GM12873 (cell line): ENCODE measurements around the gene USP1.

Source experiments
- CTCF ChIP-seq: IDR thresholded peaks from 2 replicates; pipeline ENCODE4 v1.5.1; 2012; ENCODE audit warnings: low read depth, mild to moderate bottlenecking, moderate library complexity, low read length, control low read depth; ENCODE audit not compliant: insufficient read depth; ENCODE audit errors: missing control alignments

Gene USP1

DNA sequence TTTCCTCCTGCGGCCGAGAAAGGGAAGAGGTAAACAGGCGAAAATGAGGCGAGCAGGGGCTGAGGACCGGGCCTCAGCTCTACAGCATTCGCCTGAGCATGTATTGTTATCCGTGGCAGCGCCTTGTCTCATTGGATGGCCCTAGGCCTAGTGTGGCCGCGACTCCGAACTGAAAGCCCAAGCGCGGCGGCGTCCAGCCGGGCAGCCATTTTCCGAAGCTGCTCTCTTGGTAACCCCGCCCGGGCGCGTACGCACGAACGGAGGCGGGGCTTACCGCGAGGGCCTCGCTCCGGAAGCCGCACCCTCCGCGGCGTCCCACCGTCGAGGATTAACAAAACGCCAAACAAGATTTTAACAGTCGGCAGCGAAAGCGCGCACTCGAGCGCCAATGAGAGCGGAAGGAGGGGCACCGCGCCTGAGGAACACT lies 797 bp upstream of the USP1 start:
- no peak for TF ChIP-seq CTCF

- TF ChIP-seq CTCF = no peak
Observed at GRCh38 chr1:62437273-62437940, 558 bp downstream of the USP1 start.

DNA sequence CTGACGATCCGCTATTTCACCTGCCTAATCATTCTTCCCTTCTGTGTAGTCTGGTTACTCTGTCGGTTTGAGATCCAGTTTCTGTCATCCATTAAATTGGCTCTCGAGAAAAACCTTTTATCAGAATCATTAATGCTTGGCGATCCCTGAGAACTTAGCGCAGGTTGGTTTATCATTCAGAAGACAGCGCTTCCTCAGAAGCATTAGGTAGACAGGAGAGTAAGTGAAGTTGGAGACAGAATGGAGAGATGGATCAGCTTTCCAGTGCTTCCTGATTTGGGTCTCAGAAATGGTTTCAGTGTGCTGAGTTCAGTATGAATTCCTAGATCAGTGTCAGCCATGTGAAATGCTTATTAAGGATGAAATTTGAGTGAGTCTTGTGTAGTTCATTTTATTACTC lies 1.3 kb downstream of the USP1 start:
- no peak for TF ChIP-seq CTCF

DNA sequence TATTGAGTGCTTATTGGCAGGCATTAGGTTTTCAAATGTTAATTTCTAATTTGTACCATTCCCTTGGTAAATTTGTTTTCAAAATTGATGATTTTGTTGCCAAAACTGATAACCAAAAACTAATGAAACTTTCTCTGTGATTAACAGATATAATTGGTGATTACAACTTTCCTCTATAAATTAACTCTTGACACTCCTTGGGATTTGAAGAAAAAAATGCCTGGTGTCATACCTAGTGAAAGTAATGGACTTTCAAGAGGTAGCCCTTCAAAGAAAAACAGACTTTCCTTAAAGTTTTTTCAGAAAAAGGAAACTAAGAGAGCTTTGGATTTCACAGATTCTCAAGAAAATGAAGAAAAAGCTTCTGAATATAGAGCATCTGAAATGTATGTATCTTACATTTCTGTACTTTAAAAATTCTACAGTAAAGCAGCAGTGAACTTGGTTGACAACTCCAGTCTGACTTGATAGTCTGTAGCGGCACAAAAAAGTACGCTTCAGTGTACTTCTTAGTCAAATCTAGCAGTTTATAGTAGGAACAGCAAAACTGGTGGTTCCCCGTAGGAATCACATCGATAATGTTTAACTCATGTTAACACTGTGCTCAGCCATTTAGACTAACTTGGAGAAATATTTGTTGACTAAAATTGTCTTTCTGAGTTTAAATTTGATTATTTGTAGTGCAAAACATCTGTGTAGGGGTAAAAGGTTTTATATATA lies 3.0 kb downstream of the USP1 start:
- no peak for TF ChIP-seq CTCF

DNA sequence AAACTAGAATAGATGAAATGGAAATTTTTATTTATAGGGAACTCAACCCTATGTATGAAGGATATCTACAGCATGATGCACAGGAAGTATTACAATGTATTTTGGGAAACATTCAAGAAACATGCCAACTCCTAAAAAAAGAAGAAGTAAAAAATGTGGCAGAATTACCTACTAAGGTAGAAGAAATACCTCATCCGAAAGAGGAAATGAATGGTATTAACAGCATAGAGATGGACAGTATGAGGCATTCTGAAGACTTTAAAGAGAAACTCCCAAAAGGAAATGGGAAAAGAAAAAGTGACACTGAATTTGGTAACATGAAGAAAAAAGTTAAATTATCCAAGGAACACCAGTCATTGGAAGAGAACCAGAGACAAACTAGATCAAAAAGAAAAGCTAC lies 7.9 kb downstream of the USP1 start:
- TF ChIP-seq CTCF = no peak

DNA sequence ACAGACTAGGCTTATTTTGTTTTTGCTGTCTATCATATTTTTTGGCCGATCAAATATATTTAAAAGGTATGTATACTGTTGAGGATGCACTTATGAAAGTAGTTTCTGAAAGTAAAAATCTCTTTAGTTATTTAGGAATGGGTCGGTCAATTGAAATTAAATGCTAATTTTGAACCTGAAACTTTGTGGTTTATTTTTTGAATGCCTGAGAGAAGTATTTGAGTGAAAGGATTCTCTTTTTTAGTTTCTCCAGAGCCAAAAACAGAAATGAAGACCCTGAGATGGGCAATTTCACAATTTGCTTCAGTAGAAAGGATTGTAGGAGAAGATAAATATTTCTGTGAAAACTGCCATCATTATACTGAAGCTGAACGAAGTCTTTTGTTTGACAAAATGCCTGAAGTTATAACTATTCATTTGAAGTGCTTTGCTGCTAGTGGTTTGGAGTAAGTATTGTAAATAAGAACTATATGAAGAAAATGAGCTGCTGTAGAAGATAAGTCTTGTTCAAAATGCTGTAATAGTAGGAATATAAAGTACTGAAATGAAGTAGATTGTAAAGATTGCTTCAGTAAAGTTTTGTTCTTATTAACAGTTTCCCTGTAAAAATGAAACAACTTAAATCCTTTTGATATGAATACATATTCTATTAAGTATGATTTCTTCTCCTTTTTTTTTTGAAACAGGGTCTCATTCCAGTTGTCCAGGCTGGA lies 11.5 kb downstream of the USP1 start:
- no peak for TF ChIP-seq CTCF

- TF ChIP-seq CTCF = no peak
Observed at GRCh38 chr1:62450301-62450700, 13.5 kb downstream of the USP1 start.
